GM18517 (cell line): ENCODE measurements around the gene INPP4B.
"Not testable (repeated sequence)": the region's sequence is repeated elsewhere in the genome, so short reads cannot be mapped to it uniquely, and the experiment has no call there.

Experiments
- ATAC-seq: cut with Tn5 transposase; IDR thresholded peaks from one replicate; pipeline ENCODE4 v1.9.1; 2021; ENCODE audit warnings: mild to moderate bottlenecking, moderate library complexity; ENCODE audit not compliant: unreplicated experiment

Gene INPP4B

GRCh38 chr4:142826503-142827241 is 19.4 kb downstream of the INPP4B start:
- ATAC-seq, result no peak

GRCh38 chr4:142824368-142824767 is 21.7 kb downstream of the INPP4B start:
- no peak for ATAC-seq

- no peak for ATAC-seq
These were observed 22.3 kb downstream of the INPP4B start for GRCh38 chr4:142823796-142824195.

- ATAC-seq, result no peak
These were observed 27.6 kb downstream of the INPP4B start for GRCh38 chr4:142818476-142818875.

- ATAC-seq, result no peak
These were observed 28.1 kb downstream of the INPP4B start for GRCh38 chr4:142818031-142818430.

- ATAC-seq, result no peak
These were observed 28.7 kb downstream of the INPP4B start for GRCh38 chr4:142817442-142817841.

GRCh38 chr4:142815834-142816233 is 30.3 kb downstream of the INPP4B start:
- ATAC-seq, result no peak

GRCh38 chr4:142813388-142813787 is 32.7 kb downstream of the INPP4B start:
- ATAC-seq, result no peak

- no peak for ATAC-seq
These were observed 34.0 kb downstream of the INPP4B start for GRCh38 chr4:142812091-142812490.

GRCh38 chr4:142811034-142811433 is 35.1 kb downstream of the INPP4B start:
- no peak for ATAC-seq

- ATAC-seq, result no peak
These were observed 36.5 kb downstream of the INPP4B start for GRCh38 chr4:142809559-142809958.

- ATAC-seq, result not testable (repeated sequence)
These were observed 42.2 kb downstream of the INPP4B start for GRCh38 chr4:142803879-142804278.

GRCh38 chr4:142801966-142802365 is 44.1 kb downstream of the INPP4B start:
- ATAC-seq, result no peak

GRCh38 chr4:142781114-142781513 is 65.0 kb downstream of the INPP4B start:
- no peak for ATAC-seq

- ATAC-seq, result no peak
These were observed 67.2 kb downstream of the INPP4B start for GRCh38 chr4:142778900-142779299.

GRCh38 chr4:142778430-142778829 is 67.7 kb downstream of the INPP4B start:
- no peak for ATAC-seq

- no peak for ATAC-seq
These were observed 68.9 kb downstream of the INPP4B start for GRCh38 chr4:142777045-142777743.

GRCh38 chr4:142776026-142776425 is 70.1 kb downstream of the INPP4B start:
- ATAC-seq, result no peak

- no peak for ATAC-seq
These were observed 72.6 kb downstream of the INPP4B start for GRCh38 chr4:142773505-142773904.

- ATAC-seq, result no peak
These were observed 83.8 kb downstream of the INPP4B start for GRCh38 chr4:142762280-142762679.

GRCh38 chr4:142752202-142752786 is 93.8 kb downstream of the INPP4B start:
- no peak for ATAC-seq
